CD14-positive monocyte (primary cell): ENCODE measurements around the gene STEAP3. TPM values are rescaled to one million over a fixed set of nuclear protein-coding genes. Genes with fewer than 3 reads are reported as not detected.

Source experiments
- DNase-seq, 3 donors: peaks; one replicate each; pipeline ENCODE4 v3.0.0-alpha.2; 2011 to 2022
- H2AFZ ChIP-seq: 2 replicates; pipeline ENCODE4 v1.6.0; 2012; ENCODE audit warnings: mild to moderate bottlenecking, low read depth, low read length, inconsistent platforms; ENCODE audit not compliant: insufficient read depth, poor library complexity, severe bottlenecking
- H3K27ac ChIP-seq, 2 donors: 1 replicate in 1 of 2; 2 replicates in 1 of 2; pipeline ENCODE4 v1.5.1; 2012 to 2013; ENCODE audit warnings: low read length in 2 of 2, control low read depth in 1 of 2, inconsistent platforms in 1 of 2, low read depth in 1 of 2, mild to moderate bottlenecking in 1 of 2
- H3K27me3 ChIP-seq, 2 donors: one replicate each; pipeline versions ENCODE4 v1.6.0 to v1.6.1; 2011 to 2013; ENCODE audit warnings: low read length in 2 of 2; ENCODE audit not compliant: control insufficient read depth in 2 of 2, insufficient read depth in 2 of 2
- H3K36me3 ChIP-seq, 2 donors: replicated peaks in 1 of 2; 1 replicate in 1 of 2; 2 replicates in 1 of 2; pipeline versions ENCODE4 v1.5.1 to v1.6.1; 2012 to 2013; ENCODE audit warnings: low read length in 2 of 2, control low read depth in 1 of 2, inconsistent platforms in 1 of 2, mild to moderate bottlenecking in 1 of 2; ENCODE audit not compliant: insufficient read depth in 2 of 2, control insufficient read depth in 1 of 2
- H3K4me1 ChIP-seq, 2 donors: 1 replicate in 1 of 2; 2 replicates in 1 of 2; pipeline versions ENCODE4 v1.5.1 to v1.6.1; 2012 to 2013; ENCODE audit warnings: low read length in 2 of 2, control low read depth in 1 of 2, inconsistent platforms in 1 of 2, mild to moderate bottlenecking in 1 of 2, moderate library complexity in 1 of 2; ENCODE audit not compliant: insufficient read depth in 2 of 2, control insufficient read depth in 1 of 2
- H3K4me2 ChIP-seq: replicated peaks from 2 replicates; pipeline ENCODE3; 2012; ENCODE audit warnings: low read length, moderate library complexity, mild to moderate bottlenecking; ENCODE audit not compliant: poor library complexity, severe bottlenecking; ENCODE audit errors: extremely low read depth
- H3K4me3 ChIP-seq, 3 experiments: fragments of 200-600 bp in 1 of 3; sonication (generic) in 1 of 3; replicated peaks in 1 of 3; 1 replicate in 2 of 3; 2 replicates in 1 of 3; pipeline ENCODE4 v1.5.1; 2011 to 2013; ENCODE audit warnings: low read length in 3 of 3, mild to moderate bottlenecking in 3 of 3, control low read depth in 2 of 3, low read depth in 2 of 3, inconsistent platforms in 1 of 3, moderate library complexity in 1 of 3
- H3K79me2 ChIP-seq: 2 replicates; pipeline ENCODE4 v1.6.0; 2012; ENCODE audit warnings: mild to moderate bottlenecking, control low read depth, inconsistent platforms, low read length, moderate library complexity; ENCODE audit not compliant: insufficient read depth
- H3K9ac ChIP-seq: 2 replicates; pipeline ENCODE4 v1.6.0; 2017; ENCODE audit warnings: low read length, mild to moderate bottlenecking; ENCODE audit not compliant: insufficient read depth, poor library complexity, severe bottlenecking
- H3K9me3 ChIP-seq, 2 donors: replicated peaks in 1 of 2; 1 replicate in 1 of 2; 2 replicates in 1 of 2; pipeline versions ENCODE4 v1.5.1 to v1.6.1; 2012 to 2013; ENCODE audit warnings: low read length in 2 of 2, control low read depth in 1 of 2; ENCODE audit not compliant: control insufficient read depth in 1 of 2, insufficient read depth in 1 of 2
- H4K20me1 ChIP-seq: 2 replicates; pipeline ENCODE4 v1.6.0; 2012; ENCODE audit warnings: mild to moderate bottlenecking, low read length, control low read depth, moderate library complexity; ENCODE audit not compliant: insufficient read depth
- H3K27ac Mint-ChIP-seq, 7 donors: one replicate each; pipeline ENCODE4 v1.8.0; 2020; ENCODE audit warnings: mild to moderate bottlenecking in 7 of 7, mixed read lengths in 7 of 7, moderate library complexity in 6 of 7, inconsistent platforms in 2 of 7
- H3K27me3 Mint-ChIP-seq, 3 donors: one replicate each; pipeline ENCODE4 v1.8.0; 2021 to 2022; ENCODE audit warnings: low read depth in 3 of 3, mild to moderate bottlenecking in 3 of 3, mixed read lengths in 3 of 3, moderate library complexity in 3 of 3, inconsistent platforms in 1 of 3
- H3K36me3 Mint-ChIP-seq, 2 donors: one replicate each; pipeline ENCODE4 v1.8.0; 2020; ENCODE audit warnings: mixed read lengths in 2 of 2, inconsistent platforms in 1 of 2, mild to moderate bottlenecking in 1 of 2
- H3K4me1 Mint-ChIP-seq: one replicate; pipeline ENCODE4 v1.8.0; 2020; ENCODE audit warnings: mild to moderate bottlenecking, mixed read lengths
- H3K4me3 Mint-ChIP-seq, 2 donors: one replicate each; pipeline ENCODE4 v1.8.0; 2020; ENCODE audit warnings: mild to moderate bottlenecking in 2 of 2, mixed read lengths in 2 of 2, moderate library complexity in 1 of 2
- H3K9me3 Mint-ChIP-seq, 7 donors: one replicate each; pipeline ENCODE4 v1.8.0; 2020 to 2022; ENCODE audit warnings: mixed read lengths in 7 of 7, mild to moderate bottlenecking in 6 of 7, moderate library complexity in 6 of 7, inconsistent platforms in 2 of 7
- CTCF ChIP-seq: fragments of 200-600 bp; IDR thresholded peaks from one replicate; pipeline ENCODE4 v1.8.0; 2022; ENCODE audit warnings: antibody characterized with exemption, mild to moderate bottlenecking
- WGBS: methylation state at CpG from one replicate; pipeline ENCODE4 v1.1.5; 2013; ENCODE audit warnings: missing lambda C conversion rate; ENCODE audit not compliant: insufficient coverage; 5-methylcytosine and 5-hydroxymethylcytosine counted together
- intact Hi-C, 2 donors: fragments of 100-400 bp; cut with micrococcal nuclease; formaldehyde crosslinking; loops; one replicate each; pipeline versions ENCODE4 v1.15.0 to v1.15.1; 2023
- polyA plus RNA-seq, 3 donors: library from polyadenylated mRNA; depleted of rRNA in 1 of 3; unstranded in 2 of 3; stranded (reverse) in 1 of 3; fragments of 300-500 nt in 2 of 3; fragments of >200 nt in 1 of 3; fragmentation: Illumina TruSeq in 2 of 3; gene quantifications; 1 replicate in 2 of 3; 2 replicates in 1 of 3; pipeline ENCODE4 v1.2.3, GENCODE V29; 2012 to 2021

STEAP3 gene
- polyA plus RNA-seq, 3 donors = 3.0 to 10.7 (median 3.3) TPM

GRCh38 chr2:119206201-119206600, 17.4 kb upstream of the STEAP3 start:
- Histone ChIP-seq H2AFZ (no peak overlapping the region), H4K20me1 (no peaks in the 10 kb centered on the region), H3K36me3 (no peaks in the 10 kb centered on the region), H3K4me2 (no peak overlapping the region), H3K4me1 (no peaks in the 10 kb centered on the region), H3K27me3 (no peaks in the 10 kb centered on the region), H3K9ac (no peak overlapping the region), H3K4me3 (no peak overlapping the region), H3K27ac (no peak overlapping the region), H3K9me3 (no peaks in the 10 kb centered on the region), H3K79me2 (no peaks in the 10 kb centered on the region)
- DNase-seq = no peak
- no peak overlapping the region for H3K27ac Mint-ChIP-seq
- peaks cover 2% of the 10 kb centered on the region for H3K4me1 Mint-ChIP-seq
- peaks cover 2 to 7% (median 2%) of the 10 kb centered on the region in 3 donors for H3K27me3 Mint-ChIP-seq
- H3K36me3 Mint-ChIP-seq = no peaks in the 10 kb centered on the region
- intact Hi-C loops = no loop called here
- H3K4me3 Mint-ChIP-seq = no peak overlapping the region
- peaks cover 0 to 1% (median 0%) of the 10 kb centered on the region in 7 donors for H3K9me3 Mint-ChIP-seq
- WGBS = no CpG with 5 or more reads among the region's 2 CpGs
- no peak for TF ChIP-seq CTCF

- Histone ChIP-seq H3K9ac (no peak overlapping the region), H3K4me3 (no peak overlapping the region), H4K20me1 (no peaks in the 10 kb centered on the region), H3K79me2 (no peaks in the 10 kb centered on the region), H3K4me2 (no peak overlapping the region), H3K9me3 (no peaks in the 10 kb centered on the region), H2AFZ (no peak overlapping the region), H3K36me3 (no peaks in the 10 kb centered on the region), H3K27me3 (no peaks in the 10 kb centered on the region), H3K4me1 (no peaks in the 10 kb centered on the region), H3K27ac (no peak overlapping the region)
- Mint-ChIP-seq H3K27ac (no peak overlapping the region), H3K4me3 (no peak overlapping the region), H3K4me1 (peaks cover 2% of the 10 kb centered on the region), H3K9me3 (peaks cover 0 to 1% (median 0%) of the 10 kb centered on the region in 7 donors), H3K36me3 (no peaks in the 10 kb centered on the region), H3K27me3 (peaks cover 2 to 6% (median 2%) of the 10 kb centered on the region in 3 donors)
- intact Hi-C loops = no loop called here
- WGBS = 95% methylated on average over 2 of the region's 2 CpGs
- no peak for DNase-seq
- TF ChIP-seq CTCF = no peak
Observed at GRCh38 chr2:119207447-119207846, 16.2 kb upstream of the STEAP3 start.
